Astrocyte of the spinal cord (primary cell): ENCODE data around the gene ZNF483.
"Not testable (repeated sequence)": the region's sequence is repeated elsewhere in the genome, so short reads cannot be mapped to it uniquely, and the experiment has no call there.

Source experiments
- DNase-seq: peaks from one replicate; pipeline ENCODE4 v3.0.0; 2011; ENCODE audit warnings: low read depth, low spot score
- H3K4me3 ChIP-seq: 2 replicates; pipeline ENCODE4 v1.5.1; 2011; ENCODE audit warnings: low read depth, mild to moderate bottlenecking, low read length, moderate library complexity
- in situ Hi-C: cut with HindIII; loops from 2 replicates; pipeline ENCODE4 v1.10.0; 2017; ENCODE audit warnings: low sequenced_read_pairs
- TF ChIP-seq, protein P1 (sequence below): IDR thresholded peaks from 2 replicates; pipeline ENCODE4 v1.5.1; 2012; ENCODE audit warnings: low read depth, mild to moderate bottlenecking, low read length, inconsistent platforms

Gene ZNF483

GRCh38 chr9:111483858-111484571 is 41.0 kb upstream of the ZNF483 start, which contains the start of gene ECPAS:
Gene ECPAS, minus strand, starts transcription at chr9:111484383. Its CDS starts 11,465 bp downstream, at chr9:111472918.
- peak; percentile 82 for DNase-seq
- TF ChIP-seq, protein P1, sequence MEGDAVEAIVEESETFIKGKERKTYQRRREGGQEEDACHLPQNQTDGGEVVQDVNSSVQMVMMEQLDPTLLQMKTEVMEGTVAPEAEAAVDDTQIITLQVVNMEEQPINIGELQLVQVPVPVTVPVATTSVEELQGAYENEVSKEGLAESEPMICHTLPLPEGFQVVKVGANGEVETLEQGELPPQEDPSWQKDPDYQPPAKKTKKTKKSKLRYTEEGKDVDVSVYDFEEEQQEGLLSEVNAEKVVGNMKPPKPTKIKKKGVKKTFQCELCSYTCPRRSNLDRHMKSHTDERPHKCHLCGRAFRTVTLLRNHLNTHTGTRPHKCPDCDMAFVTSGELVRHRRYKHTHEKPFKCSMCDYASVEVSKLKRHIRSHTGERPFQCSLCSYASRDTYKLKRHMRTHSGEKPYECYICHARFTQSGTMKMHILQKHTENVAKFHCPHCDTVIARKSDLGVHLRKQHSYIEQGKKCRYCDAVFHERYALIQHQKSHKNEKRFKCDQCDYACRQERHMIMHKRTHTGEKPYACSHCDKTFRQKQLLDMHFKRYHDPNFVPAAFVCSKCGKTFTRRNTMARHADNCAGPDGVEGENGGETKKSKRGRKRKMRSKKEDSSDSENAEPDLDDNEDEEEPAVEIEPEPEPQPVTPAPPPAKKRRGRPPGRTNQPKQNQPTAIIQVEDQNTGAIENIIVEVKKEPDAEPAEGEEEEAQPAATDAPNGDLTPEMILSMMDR = no peak
- in situ Hi-C loops = no loop called here
- peak within 1 kb of the TSS; percentile 92 for H3K4me3 ChIP-seq

DNA sequence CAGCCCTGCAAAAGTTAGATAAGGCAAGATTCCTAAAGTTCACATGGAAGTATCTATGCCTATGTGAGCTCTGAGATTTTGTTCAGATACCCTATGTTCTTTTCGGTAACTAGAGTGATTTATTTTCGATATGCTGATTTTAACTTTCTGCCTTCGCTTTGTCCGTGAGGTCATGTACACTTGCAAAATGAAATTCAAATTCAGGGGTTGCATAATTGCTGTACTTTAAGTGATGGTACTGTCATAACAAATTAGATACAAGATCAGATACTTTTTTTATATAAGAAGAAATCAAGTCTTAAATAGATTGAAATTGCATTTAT is 40.4 kb upstream of the ZNF483 start:
- in situ Hi-C loops = no loop called here
- TF ChIP-seq, protein P1 = no peak
- no peak for DNase-seq
- H3K4me3 ChIP-seq = peak overlapping the region; percentile 92

- in situ Hi-C loops, DNase-seq, H3K4me3 ChIP-seq: not testable (repeated sequence)
These were observed 27.8 kb upstream of the ZNF483 start for GRCh38 chr9:111497196-111497595.

- TF ChIP-seq, protein P1 = no peak
- no peak for DNase-seq
- no peak overlapping the region for H3K4me3 ChIP-seq
- in situ Hi-C loops = no loop called here
These were observed 23.9 kb upstream of the ZNF483 start for GRCh38 chr9:111501005-111501562.

GRCh38 chr9:111501648-111502047 is 23.3 kb upstream of the ZNF483 start:
- no peak for DNase-seq
- H3K4me3 ChIP-seq = no peak overlapping the region
- TF ChIP-seq, protein P1 = no peak
- in situ Hi-C loops = no loop called here

GRCh38 chr9:111502506-111502905 is 22.5 kb upstream of the ZNF483 start:
- H3K4me3 ChIP-seq = no peak overlapping the region
- TF ChIP-seq, protein P1 = no peak
- DNase-seq = no peak
- in situ Hi-C loops = no loop called here

- DNase-seq, H3K4me3 ChIP-seq, in situ Hi-C loops: not testable (repeated sequence)
These were observed 13.4 kb upstream of the ZNF483 start for GRCh38 chr9:111511581-111511980.
